Measurements from ENCODE around the gene PEAK3. TPM values are rescaled to one million over a fixed set of nuclear protein-coding genes. Genes with fewer than 3 reads are reported as not detected.

PEAK3 gene
- polyA plus RNA-seq, 3 donors, result 2.4 to 6.3 (median 2.9) TPM

GRCh38 chr19:2248136-2249009, 33.6 kb downstream of the PEAK3 start:
- H3K4me2 ChIP-seq (replicated peaks; ENCODE audit: extremely low read depth, low read length, poor library complexity, severe bottlenecking), result no peak overlapping the region
- H3K4me1 ChIP-seq (ENCODE audit: control insufficient read depth in 1 of 2, insufficient read depth in 2 of 2, low read length in 2 of 2), result peaks cover 27 to 36% of the 10 kb centered on the region in 2 donors
- H3K79me2 ChIP-seq (ENCODE audit: insufficient read depth, low read length), result peaks cover 17% of the 10 kb centered on the region
- Mint-ChIP-seq H3K36me3 (peaks cover 35 to 54% of the 10 kb centered on the region in 2 donors), H3K4me1 (peaks cover 16% of the 10 kb centered on the region), H3K27ac (no peak overlapping the region), H3K27me3 (ENCODE audit: low read depth in 3 of 3) (peaks cover 30 to 52% (median 33%) of the 10 kb centered on the region in 3 donors), H3K9me3 (peaks cover 0 to 8% (median 0%) of the 10 kb centered on the region in 7 donors), H3K4me3 (no peak overlapping the region)
- TF ChIP-seq, protein P1, sequence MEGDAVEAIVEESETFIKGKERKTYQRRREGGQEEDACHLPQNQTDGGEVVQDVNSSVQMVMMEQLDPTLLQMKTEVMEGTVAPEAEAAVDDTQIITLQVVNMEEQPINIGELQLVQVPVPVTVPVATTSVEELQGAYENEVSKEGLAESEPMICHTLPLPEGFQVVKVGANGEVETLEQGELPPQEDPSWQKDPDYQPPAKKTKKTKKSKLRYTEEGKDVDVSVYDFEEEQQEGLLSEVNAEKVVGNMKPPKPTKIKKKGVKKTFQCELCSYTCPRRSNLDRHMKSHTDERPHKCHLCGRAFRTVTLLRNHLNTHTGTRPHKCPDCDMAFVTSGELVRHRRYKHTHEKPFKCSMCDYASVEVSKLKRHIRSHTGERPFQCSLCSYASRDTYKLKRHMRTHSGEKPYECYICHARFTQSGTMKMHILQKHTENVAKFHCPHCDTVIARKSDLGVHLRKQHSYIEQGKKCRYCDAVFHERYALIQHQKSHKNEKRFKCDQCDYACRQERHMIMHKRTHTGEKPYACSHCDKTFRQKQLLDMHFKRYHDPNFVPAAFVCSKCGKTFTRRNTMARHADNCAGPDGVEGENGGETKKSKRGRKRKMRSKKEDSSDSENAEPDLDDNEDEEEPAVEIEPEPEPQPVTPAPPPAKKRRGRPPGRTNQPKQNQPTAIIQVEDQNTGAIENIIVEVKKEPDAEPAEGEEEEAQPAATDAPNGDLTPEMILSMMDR (IDR thresholded peaks at IDR 0.05), result no peak
- no peak overlapping the region for H3K9ac ChIP-seq (ENCODE audit: insufficient read depth, low read length, poor library complexity, severe bottlenecking)
- peaks cover 55 to 56% of the 10 kb centered on the region in 2 donors for H3K36me3 ChIP-seq (replicated peaks in 1 of 2; ENCODE audit: control insufficient read depth in 1 of 2, insufficient read depth in 2 of 2, low read length in 2 of 2)
- peaks cover 91% of the 10 kb centered on the region for H4K20me1 ChIP-seq (ENCODE audit: insufficient read depth, low read length)
- intact Hi-C loops (cut with micrococcal nuclease), result no loop called here
- DNase-seq, result no peak
- H2AFZ ChIP-seq (ENCODE audit: insufficient read depth, low read depth, low read length, poor library complexity, severe bottlenecking), result no peak overlapping the region
- no peak overlapping the region for H3K4me3 ChIP-seq (replicated peaks in 1 of 3; ENCODE audit: low read depth in 2 of 3, low read length in 3 of 3)
- peaks cover 0 to 12% of the 10 kb centered on the region in 2 donors for H3K9me3 ChIP-seq (replicated peaks in 1 of 2; ENCODE audit: control insufficient read depth in 1 of 2, insufficient read depth in 1 of 2, low read length in 2 of 2)
- H3K27me3 ChIP-seq (ENCODE audit: control insufficient read depth in 2 of 2, insufficient read depth in 2 of 2, low read length in 2 of 2), result peaks cover 13 to 40% of the 10 kb centered on the region in 2 donors
- 93% methylated on average over 9 of the region's 21 CpGs for WGBS (ENCODE audit: insufficient coverage)
- H3K27ac ChIP-seq (ENCODE audit: low read depth in 1 of 2, low read length in 2 of 2), result no peak overlapping the region

GRCh38 chr19:2247433-2248101, 34.4 kb downstream of the PEAK3 start:
- H3K9ac ChIP-seq (ENCODE audit: insufficient read depth, low read length, poor library complexity, severe bottlenecking), result no peak overlapping the region
- 92% methylated on average over 16 of the region's 28 CpGs for WGBS (ENCODE audit: insufficient coverage)

More at GRCh38 chr19:2247433-2248101, 34.4 kb downstream of the PEAK3 start:
- Histone ChIP-seq H3K27ac (ENCODE audit: low read depth in 1 of 2, low read length in 2 of 2) (no peak overlapping the region), H2AFZ (ENCODE audit: insufficient read depth, low read depth, low read length, poor library complexity, severe bottlenecking) (no peak overlapping the region), H3K79me2 (ENCODE audit: insufficient read depth, low read length) (peaks cover 25% of the 10 kb centered on the region), H3K4me3 (replicated peaks in 1 of 3; ENCODE audit: low read depth in 2 of 3, low read length in 3 of 3) (no peak overlapping the region), H3K36me3 (replicated peaks in 1 of 2; ENCODE audit: control insufficient read depth in 1 of 2, insufficient read depth in 2 of 2, low read length in 2 of 2) (peaks cover 60 to 64% of the 10 kb centered on the region in 2 donors), H3K4me2 (replicated peaks; ENCODE audit: extremely low read depth, low read length, poor library complexity, severe bottlenecking) (no peak overlapping the region), H3K9me3 (replicated peaks in 1 of 2; ENCODE audit: control insufficient read depth in 1 of 2, insufficient read depth in 1 of 2, low read length in 2 of 2) (peaks cover 0 to 10% of the 10 kb centered on the region in 2 donors), H3K27me3 (ENCODE audit: control insufficient read depth in 2 of 2, insufficient read depth in 2 of 2, low read length in 2 of 2) (peaks cover 13 to 32% of the 10 kb centered on the region in 2 donors), H3K4me1 (ENCODE audit: control insufficient read depth in 1 of 2, insufficient read depth in 2 of 2, low read length in 2 of 2) (peaks cover 19 to 28% of the 10 kb centered on the region in 2 donors), H4K20me1 (ENCODE audit: insufficient read depth, low read length) (peaks cover 91% of the 10 kb centered on the region)
- Mint-ChIP-seq H3K4me3 (no peak overlapping the region), H3K27ac (no peak overlapping the region), H3K36me3 (peaks cover 37 to 61% of the 10 kb centered on the region in 2 donors), H3K9me3 (peaks cover 0 to 8% (median 0%) of the 10 kb centered on the region in 7 donors), H3K27me3 (ENCODE audit: low read depth in 3 of 3) (peaks cover 22 to 44% (median 25%) of the 10 kb centered on the region in 3 donors), H3K4me1 (peaks cover 8% of the 10 kb centered on the region)
- intact Hi-C loops (cut with micrococcal nuclease), result no loop called here
- TF ChIP-seq, protein P1 (IDR thresholded peaks at IDR 0.05), result no peak
- no peak for DNase-seq
